Natural killer cell (primary cell): ENCODE results near the gene CREBBP. TPM values are rescaled to one million over a fixed set of nuclear protein-coding genes. Genes with fewer than 3 reads are reported as not detected.

Experiments
- ATAC-seq, 3 donors: fragments of 150-1000 bp in 2 of 3; fragments of 200-7000 bp in 1 of 3; cut with Tn5 transposase; 1 replicate in 1 of 3; 2 replicates in 2 of 3; pipeline ENCODE4 v1.10.0; 2021; ENCODE audit warnings: mild to moderate bottlenecking in 2 of 3, moderate library complexity in 2 of 3
- DNase-seq, 2 donors: peaks; one replicate each; pipeline versions ENCODE4 v3.0.0 to v3.0.0-alpha.2; 2013 to 2021; ENCODE audit warnings: mixed read lengths in 1 of 2
- H3K27ac ChIP-seq: one replicate; pipeline ENCODE4 v1.5.1; 2013; ENCODE audit warnings: mild to moderate bottlenecking, low read length
- H3K27me3 ChIP-seq: one replicate; pipeline ENCODE4 v1.6.1; 2013; ENCODE audit warnings: low read length; ENCODE audit not compliant: control insufficient read depth, insufficient read depth
- H3K36me3 ChIP-seq: one replicate; pipeline ENCODE4 v1.6.1; 2013; ENCODE audit warnings: low read length; ENCODE audit not compliant: control insufficient read depth, insufficient read depth
- H3K4me1 ChIP-seq: one replicate; pipeline ENCODE4 v1.6.1; 2013; ENCODE audit warnings: low read length; ENCODE audit not compliant: control insufficient read depth, insufficient read depth
- H3K4me3 ChIP-seq: one replicate; pipeline ENCODE4 v1.5.1; 2013; ENCODE audit warnings: low read length
- H3K9me3 ChIP-seq: one replicate; pipeline ENCODE4 v1.6.1; 2013; ENCODE audit warnings: low read length; ENCODE audit not compliant: control insufficient read depth, insufficient read depth
- H3K27ac Mint-ChIP-seq, 2 donors: one replicate each; pipeline ENCODE4 v1.8.0; 2022; ENCODE audit warnings: mild to moderate bottlenecking in 2 of 2, mixed read lengths in 2 of 2, moderate library complexity in 1 of 2
- H3K27me3 Mint-ChIP-seq, 2 donors: one replicate each; pipeline ENCODE4 v1.8.0; 2022; ENCODE audit warnings: low read depth in 2 of 2, mixed read lengths in 2 of 2
- H3K36me3 Mint-ChIP-seq: one replicate; pipeline ENCODE4 v1.8.0; 2022; ENCODE audit warnings: mixed read lengths
- H3K4me1 Mint-ChIP-seq, 2 donors: one replicate each; pipeline ENCODE4 v1.8.0; 2022; ENCODE audit warnings: mixed read lengths in 2 of 2
- H3K4me3 Mint-ChIP-seq: one replicate; pipeline ENCODE4 v1.8.0; 2022; ENCODE audit warnings: mild to moderate bottlenecking, moderate library complexity, mixed read lengths
- H3K9me3 Mint-ChIP-seq, 2 donors: one replicate each; pipeline ENCODE4 v1.8.0; 2022; ENCODE audit warnings: mixed read lengths in 2 of 2
- WGBS: methylation state at CpG from one replicate; pipeline ENCODE4 v1.1.7; 2013; ENCODE audit warnings: missing lambda C conversion rate; ENCODE audit not compliant: insufficient coverage; 5-methylcytosine and 5-hydroxymethylcytosine counted together
- intact Hi-C: fragments of 100-400 bp; cut with micrococcal nuclease; formaldehyde crosslinking; loops from one replicate; pipeline ENCODE4 v1.14.2; 2022
- total RNA-seq, 4 donors: library from RNA; stranded (reverse); fragments of 120-200 nt in 1 of 4; gene quantifications; one replicate each; pipeline versions ENCODE4 v1.2.3 to v1.2.4, GENCODE V29; 2013 to 2022
- TF ChIP-seq, protein P1 (sequence below): fragments of 200-600 bp; IDR thresholded peaks from one replicate; pipeline ENCODE4 v1.8.0; 2022; ENCODE audit warnings: antibody characterized with exemption

The CREBBP gene
- total RNA-seq, 3 donors from 2014 or later (not counting 1 experiment from before 2014, with no cell fraction given): 197 to 234 (median 224) TPM

DNA sequence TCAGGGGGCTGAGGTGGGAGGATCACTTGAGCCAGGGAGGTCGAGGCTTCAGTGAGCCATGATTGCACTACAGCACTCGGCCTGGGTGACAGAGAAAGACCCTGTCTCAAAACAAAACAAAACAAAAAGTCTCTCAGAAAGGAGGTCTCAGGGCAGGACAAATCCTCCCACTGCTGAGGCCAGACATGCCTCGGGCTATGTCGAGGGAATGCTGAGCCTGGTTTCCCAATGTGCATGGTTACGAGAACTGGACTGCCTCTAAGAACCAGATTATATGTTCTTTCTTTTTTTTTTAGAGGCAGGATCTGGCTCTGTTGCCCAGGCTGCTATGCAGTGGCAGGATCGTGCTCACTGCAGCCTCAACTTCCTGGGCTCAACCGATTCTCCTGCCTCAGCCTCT lies 190.8 kb downstream of the CREBBP start:
- TF ChIP-seq, protein P1, sequence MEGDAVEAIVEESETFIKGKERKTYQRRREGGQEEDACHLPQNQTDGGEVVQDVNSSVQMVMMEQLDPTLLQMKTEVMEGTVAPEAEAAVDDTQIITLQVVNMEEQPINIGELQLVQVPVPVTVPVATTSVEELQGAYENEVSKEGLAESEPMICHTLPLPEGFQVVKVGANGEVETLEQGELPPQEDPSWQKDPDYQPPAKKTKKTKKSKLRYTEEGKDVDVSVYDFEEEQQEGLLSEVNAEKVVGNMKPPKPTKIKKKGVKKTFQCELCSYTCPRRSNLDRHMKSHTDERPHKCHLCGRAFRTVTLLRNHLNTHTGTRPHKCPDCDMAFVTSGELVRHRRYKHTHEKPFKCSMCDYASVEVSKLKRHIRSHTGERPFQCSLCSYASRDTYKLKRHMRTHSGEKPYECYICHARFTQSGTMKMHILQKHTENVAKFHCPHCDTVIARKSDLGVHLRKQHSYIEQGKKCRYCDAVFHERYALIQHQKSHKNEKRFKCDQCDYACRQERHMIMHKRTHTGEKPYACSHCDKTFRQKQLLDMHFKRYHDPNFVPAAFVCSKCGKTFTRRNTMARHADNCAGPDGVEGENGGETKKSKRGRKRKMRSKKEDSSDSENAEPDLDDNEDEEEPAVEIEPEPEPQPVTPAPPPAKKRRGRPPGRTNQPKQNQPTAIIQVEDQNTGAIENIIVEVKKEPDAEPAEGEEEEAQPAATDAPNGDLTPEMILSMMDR: no peak
- intact Hi-C loops: loop anchor here (2.0 kb wide), 1 partner anchor 189 kb away; no protein-coding TSS in a partner anchor
- Histone ChIP-seq H3K4me1 (peaks cover 14% of the 10 kb centered on the region), H3K27ac (no peak overlapping the region), H3K36me3 (peaks cover 12% of the 10 kb centered on the region), H3K9me3 (no peaks in the 10 kb centered on the region), H3K4me3 (no peak overlapping the region), H3K27me3 (no peaks in the 10 kb centered on the region)
- DNase-seq (no peak), ATAC-seq (no peak)
- Mint-ChIP-seq H3K9me3 (no peaks in the 10 kb centered on the region), H3K36me3 (no peaks in the 10 kb centered on the region), H3K4me3 (no peak overlapping the region), H3K27me3 (no peaks in the 10 kb centered on the region), H3K4me1 (peaks cover 9% of the 10 kb centered on the region in 2 donors), H3K27ac (no peak overlapping the region)
- WGBS: 95% methylated on average over 7 of the region's 7 CpGs

- H3K9me3 ChIP-seq: no peaks in the 10 kb centered on the region
- no peak overlapping the region for H3K4me3 Mint-ChIP-seq
- no peak overlapping the region for H3K4me3 ChIP-seq
- no peak overlapping the region for H3K27ac Mint-ChIP-seq
- no peaks in the 10 kb centered on the region for H3K36me3 Mint-ChIP-seq
- no peaks in the 10 kb centered on the region for H3K27me3 Mint-ChIP-seq
- 98% methylated on average over 7 of the region's 9 CpGs for WGBS
- no peaks in the 10 kb centered on the region for H3K9me3 Mint-ChIP-seq
- H3K4me1 Mint-ChIP-seq: peaks cover 9% of the 10 kb centered on the region in 2 donors
- H3K4me1 ChIP-seq: peaks cover 14% of the 10 kb centered on the region
- no peaks in the 10 kb centered on the region for H3K27me3 ChIP-seq
- ATAC-seq (no peak), DNase-seq (no peak)
- H3K27ac ChIP-seq: no peak overlapping the region
- TF ChIP-seq, protein P1: no peak
- intact Hi-C loops: no loop called here
- peaks cover 12% of the 10 kb centered on the region for H3K36me3 ChIP-seq
Observed at GRCh38 chr16:3687792-3688191, 192.7 kb downstream of the CREBBP start.

DNA sequence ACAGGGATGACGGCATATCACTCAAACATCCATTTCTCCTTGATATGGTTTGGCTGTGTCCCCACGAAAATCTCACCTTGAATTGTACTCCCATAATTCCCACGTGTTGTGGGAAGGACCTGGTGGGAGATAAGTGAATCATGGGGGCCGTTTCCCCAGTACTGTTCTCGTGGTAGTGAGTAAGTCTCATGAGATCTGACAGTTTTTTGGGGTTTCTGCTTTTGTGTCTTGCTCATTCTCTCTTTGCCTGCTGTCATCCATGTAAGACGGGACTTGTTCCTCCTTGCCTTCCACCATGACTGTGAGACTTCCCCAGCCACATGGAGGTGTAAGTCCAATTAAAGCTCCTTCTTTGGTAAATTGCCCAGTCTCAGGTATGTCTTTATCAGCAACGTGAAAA lies 193.5 kb downstream of the CREBBP start:
- Histone ChIP-seq H3K9me3 (no peaks in the 10 kb centered on the region), H3K27ac (no peak overlapping the region), H3K27me3 (no peaks in the 10 kb centered on the region), H3K4me3 (no peak overlapping the region), H3K36me3 (peaks cover 12% of the 10 kb centered on the region), H3K4me1 (peaks cover 14% of the 10 kb centered on the region)
- ATAC-seq: no peak
- no peaks in the 10 kb centered on the region for H3K9me3 Mint-ChIP-seq
- TF ChIP-seq, protein P1: no peak
- no peak for DNase-seq
- H3K27me3 Mint-ChIP-seq: no peaks in the 10 kb centered on the region
- peaks cover 9% of the 10 kb centered on the region in 2 donors for H3K4me1 Mint-ChIP-seq
- WGBS: 93% methylated on average over 7 of the region's 7 CpGs
- H3K27ac Mint-ChIP-seq: no peak overlapping the region
- intact Hi-C loops: no loop called here
- no peak overlapping the region for H3K4me3 Mint-ChIP-seq
- H3K36me3 Mint-ChIP-seq: no peaks in the 10 kb centered on the region

DNA sequence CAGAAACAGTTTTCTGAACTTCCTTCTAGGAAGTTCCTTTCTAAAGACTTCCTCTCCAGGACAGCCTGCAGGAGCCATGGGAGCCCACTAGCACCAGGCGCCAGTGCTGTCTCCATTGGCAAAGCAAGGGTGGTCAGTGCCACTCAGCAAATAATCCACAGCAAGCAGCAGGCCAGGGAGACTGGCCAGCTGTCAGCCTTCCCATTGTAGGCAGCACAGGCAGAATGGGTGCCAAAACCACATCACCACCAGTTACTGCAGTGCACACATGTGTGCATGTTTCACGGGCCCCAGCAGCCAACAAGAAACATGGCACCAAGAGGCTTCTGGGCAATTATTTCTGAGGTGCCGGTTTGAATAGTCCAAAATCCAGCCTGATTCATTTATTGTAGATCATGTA lies 199.3 kb downstream of the CREBBP start:
- Histone ChIP-seq H3K4me3 (no peak overlapping the region), H3K9me3 (no peaks in the 10 kb centered on the region), H3K27ac (no peak overlapping the region), H3K4me1 (no peaks in the 10 kb centered on the region), H3K36me3 (peaks cover 24% of the 10 kb centered on the region), H3K27me3 (no peaks in the 10 kb centered on the region)
- H3K27ac Mint-ChIP-seq: no peak overlapping the region
- ATAC-seq: no peak
- H3K36me3 Mint-ChIP-seq: no peaks in the 10 kb centered on the region
- no peak for DNase-seq
- TF ChIP-seq, protein P1: no peak
- intact Hi-C loops: no loop called here
- 93% methylated on average over 2 of the region's 3 CpGs for WGBS
- H3K27me3 Mint-ChIP-seq: no peaks in the 10 kb centered on the region
- H3K9me3 Mint-ChIP-seq: no peaks in the 10 kb centered on the region
- H3K4me1 Mint-ChIP-seq: no peaks in the 10 kb centered on the region
- H3K4me3 Mint-ChIP-seq: no peak overlapping the region
